Loucy (cell line): ENCODE measurements around the gene VARS1.
A peak's percentile ranks its signal among the peaks of the same experiment; 100 is the strongest.

Experiments used
- H2AFZ ChIP-seq: fragments of 200-600 bp; sonication (generic); 2 replicates; pipeline ENCODE4 v1.6.0; 2016; ENCODE audit warnings: antibody characterized with exemption, mild to moderate bottlenecking, low read length, moderate library complexity
- H3F3A ChIP-seq: fragments of 200-600 bp; 2 replicates; pipeline ENCODE4 v1.6.0; 2016; ENCODE audit warnings: antibody characterized with exemption, low read depth, mild to moderate bottlenecking
- H3K27me3 ChIP-seq: fragments of 200-600 bp; sonication (generic); 2 replicates; pipeline ENCODE4 v1.6.1; 2014; ENCODE audit warnings: low read length, mild to moderate bottlenecking; ENCODE audit not compliant: insufficient read depth, poor library complexity, severe bottlenecking
- H3K36me3 ChIP-seq: fragments of 200-600 bp; sonication (generic); 2 replicates; pipeline ENCODE4 v1.6.1; 2016; ENCODE audit warnings: low read length; ENCODE audit not compliant: insufficient read depth
- H3K4me1 ChIP-seq: fragments of 200-600 bp; sonication (generic); 2 replicates; pipeline ENCODE4 v1.5.1; 2014; ENCODE audit warnings: low read length, mild to moderate bottlenecking; ENCODE audit not compliant: insufficient read depth, poor library complexity, severe bottlenecking
- H3K4me2 ChIP-seq: fragments of 200-600 bp; sonication (generic); 2 replicates; pipeline ENCODE4 v1.6.0; 2014; ENCODE audit warnings: antibody characterized with exemption, low read length, low read depth, mild to moderate bottlenecking; ENCODE audit not compliant: poor library complexity, severe bottlenecking
- H3K4me3 ChIP-seq: fragments of 200-600 bp; sonication (generic); 2 replicates; pipeline ENCODE4 v1.5.1; 2014; ENCODE audit warnings: low read length, mild to moderate bottlenecking, mixed read lengths; ENCODE audit not compliant: poor library complexity, severe bottlenecking
- H3K79me2 ChIP-seq: fragments of 200-600 bp; sonication (generic); 2 replicates; pipeline ENCODE4 v1.6.1; 2014; ENCODE audit warnings: low read length; ENCODE audit not compliant: insufficient read depth
- H3K9ac ChIP-seq: fragments of 200-600 bp; sonication (generic); 2 replicates; pipeline ENCODE4 v1.6.0; 2014; ENCODE audit warnings: mild to moderate bottlenecking, low read depth, low read length, moderate library complexity; ENCODE audit not compliant: poor library complexity, severe bottlenecking
- H3K9me2 ChIP-seq: fragments of 200-600 bp; sonication (generic); replicated peaks from 2 replicates; pipeline ENCODE4 v1.6.1; 2016; ENCODE audit warnings: low read depth, low read length, mixed read lengths
- H3K9me3 ChIP-seq: fragments of 200-600 bp; sonication (generic); 2 replicates; pipeline ENCODE4 v1.6.1; 2014; ENCODE audit warnings: mild to moderate bottlenecking, antibody characterized with exemption, low read length, low read depth; ENCODE audit not compliant: insufficient read depth
- H4K20me1 ChIP-seq: fragments of 200-600 bp; sonication (generic); 2 replicates; pipeline ENCODE4 v1.6.0; 2014; ENCODE audit warnings: antibody characterized with exemption, low read length, mild to moderate bottlenecking; ENCODE audit not compliant: insufficient read depth, poor library complexity, severe bottlenecking
- CTCF ChIP-seq: fragments of 200-600 bp; sonication (generic); conservative IDR thresholded peaks from 2 replicates; pipeline ENCODE4 v1.5.1; 2014; ENCODE audit warnings: mild to moderate bottlenecking, antibody characterized with exemption, low read length
- EZH2phosphoT487 ChIP-seq: fragments of 200-600 bp; IDR thresholded peaks from 2 replicates; pipeline ENCODE4 v1.6.1; 2018; ENCODE audit warnings: antibody characterized with exemption, mild to moderate bottlenecking, moderate library complexity, borderline replicate concordance

VARS1 gene

GRCh38 chr6:31797588-31797987 lies 2.0 kb upstream of the VARS1 start:
- no peaks in the 10 kb centered on the region for H3K9me3 ChIP-seq
- no peak overlapping the region for H2AFZ ChIP-seq
- H3F3A ChIP-seq, result peaks cover 9% of the 10 kb centered on the region; the same call in 1 of the 2 replicates
- H3K9me2 ChIP-seq, result no peaks in the 10 kb centered on the region
- H3K27me3 ChIP-seq, result peaks cover 7% of the 10 kb centered on the region
- peaks cover 53% of the 10 kb centered on the region for H3K79me2 ChIP-seq
- TF ChIP-seq EZH2phosphoT487, result no peak
- no peak for TF ChIP-seq CTCF
- no peaks in the 10 kb centered on the region for H3K36me3 ChIP-seq
- H3K4me1 ChIP-seq, result peaks cover 42% of the 10 kb centered on the region
- H3K4me2 ChIP-seq, result peak overlapping the region; percentile 66
- peaks cover 19% of the 10 kb centered on the region for H4K20me1 ChIP-seq
- H3K9ac ChIP-seq, result peak overlapping the region; percentile 65
- H3K4me3 ChIP-seq, result peak overlapping the region; percentile 64

- peaks cover 42% of the 10 kb centered on the region for H3K4me1 ChIP-seq
- no peaks in the 10 kb centered on the region for H3K9me2 ChIP-seq
- H3K36me3 ChIP-seq, result no peaks in the 10 kb centered on the region
- TF ChIP-seq EZH2phosphoT487, result no peak
- TF ChIP-seq CTCF, result no peak
- H4K20me1 ChIP-seq, result peaks cover 19% of the 10 kb centered on the region
- no peaks in the 10 kb centered on the region for H3K9me3 ChIP-seq
- H2AFZ ChIP-seq, result no peak overlapping the region
- H3F3A ChIP-seq, result peaks cover 9% of the 10 kb centered on the region; the same call in 1 of the 2 replicates
- peak overlapping the region; percentile 66 for H3K4me2 ChIP-seq
- H3K9ac ChIP-seq, result peak overlapping the region; percentile 65
- peak overlapping the region; percentile 64 for H3K4me3 ChIP-seq
- H3K27me3 ChIP-seq, result peaks cover 7% of the 10 kb centered on the region
- peaks cover 55% of the 10 kb centered on the region for H3K79me2 ChIP-seq
These were observed 1.4 kb upstream of the VARS1 start for GRCh38 chr6:31796993-31797385.

- Histone ChIP-seq H4K20me1 (peaks cover 19% of the 10 kb centered on the region), H2AFZ (peak overlapping the region; percentile 83), H3K9me2 (no peaks in the 10 kb centered on the region), H3K36me3 (peaks cover 5% of the 10 kb centered on the region; the same call in 1 of the 2 replicates), H3K4me2 (peak overlapping the region; percentile 90), H3K27me3 (peaks cover 7% of the 10 kb centered on the region), H3K4me1 (peaks cover 49% of the 10 kb centered on the region), H3K9ac (peak overlapping the region; percentile 96), H3K4me3 (peak overlapping the region; percentile 100), H3F3A (peaks cover 9% of the 10 kb centered on the region; the same call in 1 of the 2 replicates), H3K9me3 (no peaks in the 10 kb centered on the region), H3K79me2 (peaks cover 52% of the 10 kb centered on the region)
- no peak for TF ChIP-seq EZH2phosphoT487
- no peak for TF ChIP-seq CTCF
These were observed 511 bp downstream of the VARS1 start for GRCh38 chr6:31794866-31795615.
